ENCODE data around the gene PIP4K2A. TPM values are rescaled to one million over a fixed set of nuclear protein-coding genes. Genes with fewer than 3 reads are reported as not detected.

Gene PIP4K2A
- total RNA-seq, 1 experiment from 2014 or later = 20.2 TPM

GRCh38 chr10:22658745-22659410, 55.5 kb downstream of the PIP4K2A start:
- H2AFZ ChIP-seq (ENCODE audit: low read length) = no peak overlapping the region
- no peaks in the 10 kb centered on the region for H3K9me2 ChIP-seq (replicated peaks; ENCODE audit: low read length)
- ATAC-seq (no peak), DNase-seq (no peak)
- ChIA-PET POLR2A (ENCODE audit: unreplicated experiment) (no interaction called here), CTCF (no interaction called here)
- BruUV-seq (replicated peaks) = no TSS peak
- no peaks in the 10 kb centered on the region for H3K27me3 ChIP-seq (ENCODE audit: low read length)
- no peaks in the 10 kb centered on the region for H4K20me1 ChIP-seq (ENCODE audit: low read length)
- TF ChIP-seq CTCF (conservative IDR thresholded peaks at IDR 0.05; ENCODE audit: low read depth, low read length) = no peak
- peaks cover 3% of the 10 kb centered on the region for H3F3A ChIP-seq (ENCODE audit: low read length, unreplicated experiment)
- intact Hi-C loops (cut with micrococcal nuclease) = loop anchor here (5.0 kb wide), 1 partner anchor 328 kb away; no protein-coding TSS in a partner anchor
- H3K4me3 ChIP-seq (ENCODE audit: low read length) = no peak overlapping the region
- peaks cover 45% of the 10 kb centered on the region for H3K4me1 ChIP-seq (ENCODE audit: insufficient read depth, low read length)
- no peak overlapping the region for H3K4me2 ChIP-seq (ENCODE audit: low read length)
- no peak overlapping the region for H3K9ac ChIP-seq (ENCODE audit: low read length)
- no peaks in the 10 kb centered on the region for H3K9me3 ChIP-seq (ENCODE audit: low read length)
- no peak overlapping the region for H3K27ac ChIP-seq (ENCODE audit: low read length)
- H3K36me3 ChIP-seq (ENCODE audit: low read depth, low read length) = no peaks in the 10 kb centered on the region
- peaks cover 79% of the 10 kb centered on the region for H3K79me2 ChIP-seq (ENCODE audit: low read length)

DNA sequence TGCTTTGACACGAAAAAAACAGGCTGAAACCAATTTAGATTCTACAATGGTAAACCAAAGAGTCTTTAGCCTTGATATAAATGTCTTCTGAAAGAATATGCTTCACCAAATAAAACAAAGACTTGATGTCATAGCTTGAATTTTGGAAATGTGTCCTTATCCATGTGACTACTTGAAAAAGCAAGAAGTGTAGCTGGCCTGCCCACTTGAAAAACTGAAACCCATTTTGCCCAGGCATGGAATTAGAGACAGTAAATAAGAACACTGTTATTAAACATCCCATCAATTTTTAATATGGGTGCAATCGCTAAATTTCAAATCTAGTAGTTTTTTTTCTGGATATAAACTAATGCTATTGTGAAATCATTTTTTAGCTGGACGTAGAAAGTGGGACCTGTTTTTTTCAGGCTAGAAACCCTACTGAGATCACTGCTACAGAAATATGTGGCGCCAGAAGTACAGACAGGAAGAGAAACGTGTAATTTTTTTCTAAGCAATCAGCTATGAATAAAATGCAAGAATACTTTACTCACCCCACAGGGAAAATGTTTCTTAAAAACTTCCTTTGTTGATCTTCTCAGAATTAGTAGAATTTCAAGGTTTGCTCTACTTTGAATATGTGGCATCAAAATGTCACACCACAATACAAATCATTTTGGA, 56.7 kb downstream of the PIP4K2A start:
- peaks cover 54% of the 10 kb centered on the region for H3K4me1 ChIP-seq (ENCODE audit: insufficient read depth, low read length)
- no peaks in the 10 kb centered on the region for H3K9me3 ChIP-seq (ENCODE audit: low read length)
- no peaks in the 10 kb centered on the region for H3K36me3 ChIP-seq (ENCODE audit: low read depth, low read length)
- H3K4me2 ChIP-seq (ENCODE audit: low read length) = no peak overlapping the region
- H4K20me1 ChIP-seq (ENCODE audit: low read length) = no peaks in the 10 kb centered on the region
- peaks cover 3% of the 10 kb centered on the region for H3F3A ChIP-seq (ENCODE audit: low read length, unreplicated experiment)
- ChIA-PET CTCF (no interaction called here), POLR2A (ENCODE audit: unreplicated experiment) (interaction anchor here (0.7 kb wide), 1 partner anchor 15 kb away, joined by 3 read pairs; no protein-coding TSS in a partner anchor)
- no peak overlapping the region for H3K9ac ChIP-seq (ENCODE audit: low read length)
- H3K9me2 ChIP-seq (replicated peaks; ENCODE audit: low read length) = no peaks in the 10 kb centered on the region
- BruUV-seq (replicated peaks) = no TSS peak
- H3K27me3 ChIP-seq (ENCODE audit: low read length) = no peaks in the 10 kb centered on the region
- DNase-seq (no peak), ATAC-seq (no peak)
- H3K27ac ChIP-seq (ENCODE audit: low read length) = no peak overlapping the region
- H3K79me2 ChIP-seq (ENCODE audit: low read length) = peaks cover 83% of the 10 kb centered on the region
- TF ChIP-seq CTCF (conservative IDR thresholded peaks at IDR 0.05; ENCODE audit: low read depth, low read length) (no peak), EZH2 (IDR thresholded peaks at IDR 0.05; ENCODE audit: low read length, unreplicated experiment) (no peak), EZH2phosphoT487 (IDR thresholded peaks at IDR 0.05; ENCODE audit: borderline replicate concordance, low read length) (no peak)
- no peak overlapping the region for H3K4me3 ChIP-seq (ENCODE audit: low read length)
- H2AFZ ChIP-seq (ENCODE audit: low read length) = no peak overlapping the region
- intact Hi-C loops (cut with micrococcal nuclease) = loop anchor here (5.0 kb wide), 1 partner anchor 330 kb away; no protein-coding TSS in a partner anchor

DNA sequence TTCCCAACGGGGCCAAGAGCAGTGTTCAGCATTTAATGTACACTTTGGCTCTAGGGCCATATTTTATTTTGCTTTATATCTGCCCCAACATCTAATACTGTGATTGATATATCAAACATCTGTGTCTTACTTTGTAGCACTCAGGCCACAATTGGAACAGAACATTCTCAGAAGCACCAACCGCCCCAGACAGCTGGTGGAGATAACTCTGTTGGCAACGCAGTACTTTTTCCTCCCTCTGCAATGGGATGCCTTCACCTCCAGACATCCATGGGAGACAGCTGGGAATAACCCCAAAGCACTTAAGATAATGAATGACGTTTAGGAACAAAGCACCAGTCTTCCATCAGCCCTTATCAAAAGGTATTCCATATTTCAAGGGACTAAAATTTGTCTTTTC, 57.4 kb downstream of the PIP4K2A start:
- TF ChIP-seq EZH2phosphoT487 (IDR thresholded peaks at IDR 0.05; ENCODE audit: borderline replicate concordance, low read length) (no peak), EZH2 (IDR thresholded peaks at IDR 0.05; ENCODE audit: low read length, unreplicated experiment) (no peak), CTCF (conservative IDR thresholded peaks at IDR 0.05; ENCODE audit: low read depth, low read length) (no peak)
- no TSS peak for BruUV-seq (replicated peaks)
- Histone ChIP-seq H3K4me2 (ENCODE audit: low read length) (no peak overlapping the region), H3K9me3 (ENCODE audit: low read length) (no peaks in the 10 kb centered on the region), H3K27ac (ENCODE audit: low read length) (no peak overlapping the region), H2AFZ (ENCODE audit: low read length) (no peak overlapping the region), H3K9me2 (replicated peaks; ENCODE audit: low read length) (no peaks in the 10 kb centered on the region), H3K27me3 (ENCODE audit: low read length) (no peaks in the 10 kb centered on the region), H3F3A (ENCODE audit: low read length, unreplicated experiment) (peaks cover 3% of the 10 kb centered on the region), H3K9ac (ENCODE audit: low read length) (no peak overlapping the region), H3K4me1 (ENCODE audit: insufficient read depth, low read length) (peaks cover 56% of the 10 kb centered on the region), H4K20me1 (ENCODE audit: low read length) (no peaks in the 10 kb centered on the region), H3K36me3 (ENCODE audit: low read depth, low read length) (no peaks in the 10 kb centered on the region), H3K79me2 (ENCODE audit: low read length) (peaks cover 82% of the 10 kb centered on the region), H3K4me3 (ENCODE audit: low read length) (no peak overlapping the region)
- ATAC-seq (no peak), DNase-seq (no peak)
- CTCF ChIA-PET = no interaction called here
- POLR2A ChIA-PET (ENCODE audit: unreplicated experiment) = no interaction called here
- intact Hi-C loops (cut with micrococcal nuclease) = loop anchor here (5.0 kb wide), 1 partner anchor 330 kb away; no protein-coding TSS in a partner anchor

Measured in PC-3 (cell line).